ENCODE results near the gene SPOCK1. TPM values are rescaled to one million over a fixed set of nuclear protein-coding genes. Genes with fewer than 3 reads are reported as not detected.

Gene SPOCK1
- total RNA-seq, 2 donors from 2014 or later: 2.1 to 8.5 TPM

GRCh38 chr5:137032929-137033328 lies 466.2 kb downstream of the SPOCK1 start:
- Histone ChIP-seq H3K9ac (ENCODE audit: low read depth in 2 of 2, low read length in 2 of 2) (no peak overlapping the region), H3K27me3 (no peaks in the 10 kb centered on the region), H3K9me3 (no peaks in the 10 kb centered on the region), H3K36me3 (no peaks in the 10 kb centered on the region), H3K27ac (no peak overlapping the region), H3K4me3 (no peak overlapping the region), H3K4me1 (no peaks in the 10 kb centered on the region)
- DNase-seq: no peak
- intact Hi-C loops (cut with DNase I): no loop called here
- TF ChIP-seq CTCF (IDR thresholded peaks at IDR 0.05): no peak

- intact Hi-C loops (cut with DNase I): no loop called here
- Histone ChIP-seq H3K36me3 (no peaks in the 10 kb centered on the region), H3K4me3 (no peak overlapping the region), H3K27me3 (no peaks in the 10 kb centered on the region), H3K9ac (ENCODE audit: low read depth in 2 of 2, low read length in 2 of 2) (no peak overlapping the region), H3K27ac (no peak overlapping the region), H3K9me3 (no peaks in the 10 kb centered on the region), H3K4me1 (no peaks in the 10 kb centered on the region)
- TF ChIP-seq CTCF (IDR thresholded peaks at IDR 0.05): no peak
- no peak for DNase-seq
These were observed 471.4 kb downstream of the SPOCK1 start for GRCh38 chr5:137027758-137028157.

- intact Hi-C loops (cut with DNase I): no loop called here
- no peak for TF ChIP-seq CTCF (IDR thresholded peaks at IDR 0.05)
- Histone ChIP-seq H3K4me1 (no peaks in the 10 kb centered on the region), H3K9ac (ENCODE audit: low read depth in 2 of 2, low read length in 2 of 2) (no peak overlapping the region), H3K4me3 (no peak overlapping the region), H3K27me3 (no peaks in the 10 kb centered on the region), H3K27ac (no peak overlapping the region), H3K9me3 (no peaks in the 10 kb centered on the region), H3K36me3 (no peaks in the 10 kb centered on the region)
- DNase-seq: no peak
These were observed 472.8 kb downstream of the SPOCK1 start for GRCh38 chr5:137026296-137026695.

- H3K27me3 ChIP-seq: no peaks in the 10 kb centered on the region
- H3K4me3 ChIP-seq: no peak overlapping the region
- no peaks in the 10 kb centered on the region for H3K36me3 ChIP-seq
- no peak for TF ChIP-seq CTCF (IDR thresholded peaks at IDR 0.05)
- no peak overlapping the region for H3K9ac ChIP-seq (ENCODE audit: low read depth in 2 of 2, low read length in 2 of 2)
- DNase-seq: no peak
- H3K9me3 ChIP-seq: no peaks in the 10 kb centered on the region
- no peaks in the 10 kb centered on the region for H3K4me1 ChIP-seq
- no peak overlapping the region for H3K27ac ChIP-seq
- intact Hi-C loops (cut with DNase I): no loop called here
These were observed 475.1 kb downstream of the SPOCK1 start for GRCh38 chr5:137024044-137024443.

- no peaks in the 10 kb centered on the region for H3K9me3 ChIP-seq
- H3K36me3 ChIP-seq: no peaks in the 10 kb centered on the region
- H3K4me1 ChIP-seq: no peaks in the 10 kb centered on the region
- no peak for DNase-seq
- no peak overlapping the region for H3K27ac ChIP-seq
- no peak overlapping the region for H3K4me3 ChIP-seq
- H3K9ac ChIP-seq (ENCODE audit: low read depth in 2 of 2, low read length in 2 of 2): no peak overlapping the region
- TF ChIP-seq CTCF (IDR thresholded peaks at IDR 0.05): no peak
- intact Hi-C loops (cut with DNase I): no loop called here
- H3K27me3 ChIP-seq: no peaks in the 10 kb centered on the region
These were observed 475.8 kb downstream of the SPOCK1 start for GRCh38 chr5:137023371-137023770.

- no peak for DNase-seq
These were observed 476.4 kb downstream of the SPOCK1 start for GRCh38 chr5:137022725-137023124.

More at GRCh38 chr5:137022725-137023124, 476.4 kb downstream of the SPOCK1 start:
- Histone ChIP-seq H3K9me3 (no peaks in the 10 kb centered on the region), H3K27ac (no peak overlapping the region), H3K27me3 (no peaks in the 10 kb centered on the region), H3K36me3 (no peaks in the 10 kb centered on the region), H3K4me3 (no peak overlapping the region), H3K9ac (ENCODE audit: low read depth in 2 of 2, low read length in 2 of 2) (no peak overlapping the region), H3K4me1 (no peaks in the 10 kb centered on the region)
- intact Hi-C loops (cut with DNase I): no loop called here
- no peak for TF ChIP-seq CTCF (IDR thresholded peaks at IDR 0.05)
